ENCODE results near the gene C2orf68. TPM values are rescaled to one million over a fixed set of nuclear protein-coding genes. Genes with fewer than 3 reads are reported as not detected.

Gene C2orf68
- polyA plus RNA-seq, 1 donor (not counting 4 experiments of a cell fraction or from before 2014, with no cell fraction given), result 13.6 TPM

GRCh38 chr2:85589982-85590791 lies 21.7 kb downstream of the C2orf68 start:
- peaks cover 24% of the 10 kb centered on the region for H3K4me1 ChIP-seq (ENCODE audit: control insufficient read depth, extremely low read depth, insufficient read depth, low read length)
- dilution Hi-C loops (cut with MboI; ENCODE audit: extremely low pct_ligation_motif_present, low sequenced_read_pairs), result no loop called here
- H3K9me3 ChIP-seq (ENCODE audit: control insufficient read depth, low read depth, low read length), result no peaks in the 10 kb centered on the region
- H3K36me3 ChIP-seq (ENCODE audit: control insufficient read depth in 2 of 2, extremely low read depth in 1 of 2, insufficient read depth in 2 of 2, low read length in 2 of 2), result no peaks in the 10 kb centered on the region
- no peaks in the 10 kb centered on the region for H3K79me2 ChIP-seq (ENCODE audit: control insufficient read depth, insufficient read depth, low read length)
- H3K27me3 ChIP-seq (ENCODE audit: control insufficient read depth, extremely low read depth, insufficient read depth, low read length), result no peaks in the 10 kb centered on the region
- FAIRE-seq (no peak), DNase-seq (ENCODE audit: low read depth, low spot score) (no peak)
- no peak overlapping the region for H3K9ac ChIP-seq (ENCODE audit: control insufficient read depth, extremely low read depth, insufficient read depth, low read length)
- peak overlapping the region; percentile 26 for H3K27ac ChIP-seq (ENCODE audit: control insufficient read depth, insufficient read depth, low read length)
- H3K4me3 ChIP-seq (ENCODE audit: control insufficient read depth in 2 of 3, extremely low read depth in 1 of 3, insufficient read depth in 2 of 3, low read depth in 1 of 3, low read length in 3 of 3), result no peak overlapping the region
- H3K9me1 ChIP-seq (ENCODE audit: control insufficient read depth, extremely low read depth, insufficient read depth, low read length), result no peaks in the 10 kb centered on the region
- H3K4me2 ChIP-seq (ENCODE audit: control insufficient read depth, extremely low read depth, insufficient read depth, low read depth, low read length), result no peak overlapping the region
- peak overlapping the region; percentile 15 for H2AFZ ChIP-seq (ENCODE audit: control insufficient read depth, low read length)
- H4K20me1 ChIP-seq (ENCODE audit: control insufficient read depth, extremely low read depth, insufficient read depth, low read length), result no peaks in the 10 kb centered on the region
- TF ChIP-seq, protein P1, sequence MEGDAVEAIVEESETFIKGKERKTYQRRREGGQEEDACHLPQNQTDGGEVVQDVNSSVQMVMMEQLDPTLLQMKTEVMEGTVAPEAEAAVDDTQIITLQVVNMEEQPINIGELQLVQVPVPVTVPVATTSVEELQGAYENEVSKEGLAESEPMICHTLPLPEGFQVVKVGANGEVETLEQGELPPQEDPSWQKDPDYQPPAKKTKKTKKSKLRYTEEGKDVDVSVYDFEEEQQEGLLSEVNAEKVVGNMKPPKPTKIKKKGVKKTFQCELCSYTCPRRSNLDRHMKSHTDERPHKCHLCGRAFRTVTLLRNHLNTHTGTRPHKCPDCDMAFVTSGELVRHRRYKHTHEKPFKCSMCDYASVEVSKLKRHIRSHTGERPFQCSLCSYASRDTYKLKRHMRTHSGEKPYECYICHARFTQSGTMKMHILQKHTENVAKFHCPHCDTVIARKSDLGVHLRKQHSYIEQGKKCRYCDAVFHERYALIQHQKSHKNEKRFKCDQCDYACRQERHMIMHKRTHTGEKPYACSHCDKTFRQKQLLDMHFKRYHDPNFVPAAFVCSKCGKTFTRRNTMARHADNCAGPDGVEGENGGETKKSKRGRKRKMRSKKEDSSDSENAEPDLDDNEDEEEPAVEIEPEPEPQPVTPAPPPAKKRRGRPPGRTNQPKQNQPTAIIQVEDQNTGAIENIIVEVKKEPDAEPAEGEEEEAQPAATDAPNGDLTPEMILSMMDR (optimal IDR thresholded peaks at IDR 0.05 in 1 of 3, IDR thresholded peaks at IDR 0.05 in 1 of 3, conservative IDR thresholded peaks at IDR 0.05 in 1 of 3; ENCODE audit: extremely low read depth in 1 of 3, insufficient read depth in 2 of 3, low read length in 3 of 3), result no peak
- TF ChIP-seq EZH2 (IDR thresholded peaks at IDR 0.05; ENCODE audit: low read length), result no peak

- no peaks in the 10 kb centered on the region for H3K79me2 ChIP-seq (ENCODE audit: control insufficient read depth, insufficient read depth, low read length)
- no peak for TF ChIP-seq EZH2 (IDR thresholded peaks at IDR 0.05; ENCODE audit: low read length)
- TF ChIP-seq, protein P1 (optimal IDR thresholded peaks at IDR 0.05 in 1 of 3, IDR thresholded peaks at IDR 0.05 in 1 of 3, conservative IDR thresholded peaks at IDR 0.05 in 1 of 3; ENCODE audit: extremely low read depth in 1 of 3, insufficient read depth in 2 of 3, low read length in 3 of 3), result no peak
- H3K27ac ChIP-seq (ENCODE audit: control insufficient read depth, insufficient read depth, low read length), result no peak overlapping the region
- H3K4me2 ChIP-seq (ENCODE audit: control insufficient read depth, extremely low read depth, insufficient read depth, low read depth, low read length), result no peak overlapping the region
- FAIRE-seq (no peak), DNase-seq (ENCODE audit: low read depth, low spot score) (no peak)
- no peaks in the 10 kb centered on the region for H3K9me1 ChIP-seq (ENCODE audit: control insufficient read depth, extremely low read depth, insufficient read depth, low read length)
- no peak overlapping the region for H3K9ac ChIP-seq (ENCODE audit: control insufficient read depth, extremely low read depth, insufficient read depth, low read length)
- no peak overlapping the region for H2AFZ ChIP-seq (ENCODE audit: control insufficient read depth, low read length)
- H3K4me1 ChIP-seq (ENCODE audit: control insufficient read depth, extremely low read depth, insufficient read depth, low read length), result peaks cover 23% of the 10 kb centered on the region
- H3K9me3 ChIP-seq (ENCODE audit: control insufficient read depth, low read depth, low read length), result no peaks in the 10 kb centered on the region
- no peaks in the 10 kb centered on the region for H3K27me3 ChIP-seq (ENCODE audit: control insufficient read depth, extremely low read depth, insufficient read depth, low read length)
- H3K36me3 ChIP-seq (ENCODE audit: control insufficient read depth in 2 of 2, extremely low read depth in 1 of 2, insufficient read depth in 2 of 2, low read length in 2 of 2), result no peaks in the 10 kb centered on the region
- H4K20me1 ChIP-seq (ENCODE audit: control insufficient read depth, extremely low read depth, insufficient read depth, low read length), result no peaks in the 10 kb centered on the region
- dilution Hi-C loops (cut with MboI; ENCODE audit: extremely low pct_ligation_motif_present, low sequenced_read_pairs), result no loop called here
- no peak overlapping the region for H3K4me3 ChIP-seq (ENCODE audit: control insufficient read depth in 2 of 3, extremely low read depth in 1 of 3, insufficient read depth in 2 of 3, low read depth in 1 of 3, low read length in 3 of 3)
Measured at GRCh38 chr2:85589181-85589580, 22.7 kb downstream of the C2orf68 start.

Data from keratinocyte (primary cell).